HG03457 (cell line): Measurements from ENCODE around the gene ARHGAP32.
"Not testable (repeated sequence)": the region's sequence is repeated elsewhere in the genome, so short reads cannot be mapped to it uniquely, and the experiment has no call there.

Experiments
- ATAC-seq: cut with Tn5 transposase; IDR thresholded peaks from one replicate; pipeline ENCODE4 v1.9.1; 2021; ENCODE audit warnings: moderate number of reproducible peaks; ENCODE audit not compliant: unreplicated experiment

The ARHGAP32 gene

DNA sequence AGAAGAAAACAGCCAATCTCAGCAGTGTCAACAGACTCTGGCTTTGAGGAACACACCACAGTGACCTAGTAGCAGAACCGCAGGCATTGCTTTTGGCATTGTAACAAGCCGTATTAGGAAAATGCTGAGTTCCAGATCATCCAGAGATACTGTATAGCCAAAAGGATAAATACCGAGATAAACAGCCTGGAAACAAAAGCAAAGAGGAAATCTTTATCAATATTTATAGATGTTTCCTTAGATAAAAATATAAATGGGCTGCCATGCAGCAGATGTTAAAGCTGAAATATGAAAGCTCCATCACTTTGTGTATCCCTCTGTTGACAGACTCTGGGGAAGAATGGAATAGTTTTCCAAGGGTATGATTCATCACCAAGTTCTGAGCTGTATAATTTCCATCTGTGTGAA is 150.5 kb downstream of the ARHGAP32 start:
- no peak for ATAC-seq

GRCh38 chr11:129040934-129041333 is 151.2 kb downstream of the ARHGAP32 start:
- no peak for ATAC-seq

DNA sequence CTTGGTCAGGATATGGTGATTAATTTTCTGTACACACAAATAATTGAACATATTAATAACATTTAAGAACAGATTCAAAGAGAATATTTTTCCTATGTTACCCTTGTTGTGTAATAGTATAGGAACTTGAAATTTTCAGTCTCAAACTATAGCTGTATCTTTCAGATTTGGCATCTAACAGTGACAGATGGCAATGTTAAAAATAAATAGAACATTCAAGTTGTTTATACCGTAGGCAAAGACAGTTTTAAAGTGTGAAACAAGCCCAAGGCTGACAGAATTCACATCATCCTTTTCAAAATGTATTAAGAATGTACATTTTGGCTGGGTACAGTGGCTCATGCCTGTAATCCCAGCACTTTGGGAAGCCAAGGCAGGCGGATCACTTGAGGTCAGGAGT is 156.9 kb downstream of the ARHGAP32 start:
- no peak for ATAC-seq

DNA sequence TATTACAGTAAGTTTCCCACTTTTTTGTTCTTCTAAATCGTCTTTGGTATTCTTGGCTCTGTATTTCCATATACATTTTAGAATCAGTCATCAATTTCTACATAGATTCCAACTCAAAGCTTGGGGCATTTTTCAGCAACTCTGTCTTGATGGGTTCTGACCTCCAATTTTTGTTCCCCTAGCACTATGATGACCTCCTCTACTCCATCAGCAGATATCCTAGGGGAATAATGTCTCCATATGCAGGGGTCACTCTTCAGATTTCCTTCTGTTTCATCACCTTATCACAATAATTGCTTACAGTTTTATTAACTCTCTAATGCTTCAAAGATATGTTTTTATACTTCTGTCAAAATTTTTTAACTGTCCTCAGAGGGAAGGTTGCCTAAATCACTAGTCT is 158.1 kb downstream of the ARHGAP32 start:
- ATAC-seq, result no peak

DNA sequence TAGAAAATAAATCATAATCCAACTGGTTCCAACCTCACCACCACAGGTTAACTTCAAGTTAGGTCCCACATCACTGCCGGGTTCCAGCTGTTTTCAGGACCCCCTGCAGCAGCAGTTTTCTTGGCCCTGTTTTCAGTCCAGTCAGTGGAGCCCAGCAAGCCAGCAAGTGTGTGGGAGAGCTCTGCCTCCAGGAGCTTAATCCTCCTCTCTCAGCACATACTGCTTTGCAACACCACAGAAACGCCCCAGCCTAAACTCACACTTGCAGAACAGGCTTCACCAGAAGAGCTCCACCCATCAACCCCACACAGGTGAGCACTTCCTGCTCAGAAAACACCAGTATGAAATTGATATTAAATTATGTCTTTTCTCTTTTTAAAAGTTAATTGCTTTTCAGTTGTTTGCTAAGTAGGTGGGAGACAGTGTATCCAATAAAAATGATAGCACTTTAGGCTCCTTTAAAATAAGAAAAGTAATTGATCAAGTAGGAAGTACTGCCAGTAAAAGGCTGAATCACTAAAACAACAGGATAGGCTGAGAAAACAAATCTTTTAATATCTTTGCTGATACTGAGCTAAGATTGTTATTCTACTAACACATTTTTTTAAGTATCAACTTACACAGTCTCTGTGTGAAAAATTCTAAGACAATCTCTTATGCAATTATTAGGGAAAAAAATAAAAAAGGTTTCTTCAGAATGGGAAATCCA is 168.0 kb downstream of the ARHGAP32 start:
- no peak for ATAC-seq

DNA sequence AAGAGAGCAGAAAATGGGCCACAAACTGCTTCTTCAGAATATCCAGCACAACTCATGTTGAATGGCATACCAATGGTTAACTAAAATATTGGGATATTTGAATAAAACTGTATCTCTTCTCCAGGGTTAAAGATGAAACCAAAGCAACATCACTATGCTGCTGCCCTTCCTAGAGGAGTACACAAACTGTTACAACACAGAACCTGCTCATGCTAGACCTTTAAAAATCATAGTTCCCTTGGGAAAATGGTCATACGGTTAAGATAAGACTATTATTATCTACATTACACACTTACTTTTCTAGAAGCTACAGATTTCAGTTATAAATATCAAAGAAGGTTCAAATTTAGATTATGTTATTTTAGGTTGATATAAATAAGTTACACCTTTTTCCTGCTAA is 170.8 kb downstream of the ARHGAP32 start:
- no peak for ATAC-seq

DNA sequence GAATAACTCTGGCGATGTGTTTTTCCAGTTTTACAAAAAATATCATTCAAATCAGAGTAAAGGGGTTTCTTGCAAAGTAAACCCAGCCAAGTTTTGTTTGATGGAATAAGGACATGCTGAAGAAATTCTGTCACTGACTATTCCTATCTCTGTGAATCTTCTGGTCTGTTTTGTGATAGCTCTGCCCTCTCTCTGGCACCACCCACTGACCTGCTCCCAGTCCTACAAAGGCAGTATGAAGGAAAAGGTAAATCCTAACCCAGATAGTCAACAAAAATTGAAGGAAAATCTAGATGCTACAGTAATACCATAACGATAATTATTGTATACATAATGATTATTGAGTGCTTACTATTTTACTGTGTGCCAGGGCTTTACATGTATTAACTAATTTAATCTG is 173.1 kb downstream of the ARHGAP32 start:
- no peak for ATAC-seq

- no peak for ATAC-seq
These were observed 174.0 kb downstream of the ARHGAP32 start for GRCh38 chr11:129018126-129018525.

DNA sequence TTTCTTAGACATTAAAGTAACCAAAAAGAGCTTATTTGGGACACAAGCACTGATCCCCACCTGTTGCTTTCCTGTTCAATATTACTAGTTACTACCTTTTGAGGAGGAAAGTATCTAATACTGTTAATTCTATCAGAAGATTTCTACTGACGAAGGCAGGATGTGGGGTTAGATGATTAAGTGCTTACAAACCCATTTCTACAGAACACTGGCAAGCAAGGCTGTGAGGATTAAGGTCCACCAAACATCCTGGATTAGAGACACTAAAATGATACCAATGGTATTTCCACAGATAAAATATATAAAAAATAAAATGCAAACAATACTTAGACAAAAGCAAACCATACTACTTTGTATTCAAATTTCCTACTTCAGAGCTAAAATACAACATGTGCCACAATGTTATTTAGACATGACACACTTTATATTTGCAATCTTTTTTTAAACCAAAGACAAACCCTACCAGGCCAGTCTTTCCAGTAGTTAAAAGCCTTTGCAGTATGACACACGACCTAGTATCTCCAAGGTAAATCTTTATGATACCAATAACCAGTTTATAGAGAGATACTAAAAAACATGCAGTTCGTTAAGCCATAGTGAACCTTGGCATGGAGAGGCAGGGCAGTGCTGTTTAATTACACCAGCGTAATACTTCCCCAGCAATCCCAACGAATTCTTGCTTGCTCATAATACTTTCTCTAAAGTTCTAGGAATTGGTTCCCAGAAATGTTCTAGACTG is 178.2 kb downstream of the ARHGAP32 start:
- ATAC-seq, result no peak

GRCh38 chr11:129012880-129013279 is 179.2 kb downstream of the ARHGAP32 start:
- no peak for ATAC-seq

DNA sequence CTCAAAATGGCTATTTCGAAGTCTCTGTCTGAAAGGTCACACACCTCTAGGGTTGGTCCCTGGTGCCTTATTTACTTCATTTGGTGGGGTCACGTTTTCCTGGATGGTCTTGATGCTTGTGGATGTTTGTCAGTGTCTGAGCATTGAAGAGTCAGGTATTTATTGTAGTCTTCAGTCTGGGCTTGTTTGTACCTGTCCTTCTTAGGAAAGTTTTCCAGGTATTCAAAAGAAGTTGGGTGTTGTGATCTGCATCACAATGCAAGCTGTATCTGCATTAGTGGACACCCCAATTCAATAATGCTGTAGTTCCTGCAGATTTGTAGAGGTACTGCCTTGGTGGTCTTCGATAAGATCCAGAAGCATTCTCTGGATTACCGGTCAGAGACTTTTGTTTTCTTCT is 186.0 kb downstream of the ARHGAP32 start:
- ATAC-seq, result no peak

GRCh38 chr11:128999165-128999564 is 193.0 kb downstream of the ARHGAP32 start:
- not testable (repeated sequence) for ATAC-seq

DNA sequence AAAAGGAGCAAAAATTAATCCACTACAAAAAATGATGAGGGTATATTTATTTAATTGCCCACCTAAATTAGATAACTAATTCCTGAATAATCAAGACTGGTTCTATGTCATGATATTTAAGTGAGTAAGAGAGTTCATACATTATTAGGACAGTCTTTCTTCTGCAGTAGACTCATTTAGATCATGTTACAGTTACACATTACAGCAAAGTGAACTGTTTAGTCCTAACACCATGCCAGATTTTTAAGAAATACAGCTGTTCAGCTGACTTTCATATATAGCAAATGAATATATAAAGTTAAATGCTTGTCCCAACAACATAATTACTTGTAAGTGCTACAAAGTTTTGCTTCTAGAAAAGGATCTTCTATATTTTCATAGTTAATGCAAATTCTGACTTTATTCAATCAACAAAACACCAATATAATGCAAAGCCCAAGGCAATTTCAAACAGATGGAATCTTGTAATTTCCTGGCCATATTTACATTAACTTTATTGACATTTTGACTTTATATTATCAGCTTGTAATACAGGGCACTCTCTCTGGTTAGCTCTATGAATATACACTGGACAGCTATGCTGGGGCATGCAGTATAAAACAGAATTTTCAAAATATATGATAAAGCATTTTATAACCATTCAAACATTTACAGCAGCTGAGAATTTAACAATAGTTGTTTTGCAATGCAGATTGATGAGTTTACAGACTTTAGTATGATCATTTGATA is 203.7 kb downstream of the ARHGAP32 start:
- ATAC-seq, result no peak

DNA sequence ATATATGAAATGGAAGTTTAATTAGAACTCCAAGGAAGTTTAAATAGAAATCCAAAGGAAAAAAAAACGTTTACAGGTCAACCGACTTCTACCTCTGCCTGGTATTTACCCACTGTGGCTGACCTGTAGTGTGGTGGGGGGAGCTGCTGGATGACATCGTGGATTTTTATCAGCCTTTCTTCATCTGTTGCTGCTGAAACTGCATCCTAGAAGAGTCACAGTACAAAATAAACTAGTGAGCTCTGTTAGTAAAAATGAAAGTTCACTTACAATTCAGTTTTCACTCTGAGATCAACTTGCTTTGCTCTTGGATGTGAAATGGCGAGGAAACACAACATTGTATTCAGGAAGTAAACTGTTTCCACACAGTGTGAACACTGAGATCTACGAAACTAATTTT is 206.2 kb downstream of the ARHGAP32 start:
- ATAC-seq, result no peak

DNA sequence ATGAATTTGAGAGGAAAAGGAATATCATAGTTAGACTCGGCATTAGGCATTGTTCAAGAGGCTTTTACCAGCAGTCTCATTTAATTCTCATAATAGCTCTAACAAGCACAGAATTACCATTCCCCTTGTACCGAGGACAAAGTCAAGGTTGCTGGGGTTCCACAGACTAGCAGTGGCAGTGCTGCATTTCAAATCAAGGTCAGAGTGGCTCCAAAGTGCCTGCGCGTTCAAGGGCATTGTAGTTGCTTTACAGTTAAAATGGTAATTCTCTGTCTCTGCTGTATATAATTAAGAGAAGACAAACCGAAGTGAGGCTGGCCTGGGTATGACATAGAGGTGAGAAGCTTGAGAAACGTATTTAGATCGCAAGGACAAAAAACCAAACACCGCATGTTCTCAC is 209.1 kb downstream of the ARHGAP32 start:
- ATAC-seq, result no peak

DNA sequence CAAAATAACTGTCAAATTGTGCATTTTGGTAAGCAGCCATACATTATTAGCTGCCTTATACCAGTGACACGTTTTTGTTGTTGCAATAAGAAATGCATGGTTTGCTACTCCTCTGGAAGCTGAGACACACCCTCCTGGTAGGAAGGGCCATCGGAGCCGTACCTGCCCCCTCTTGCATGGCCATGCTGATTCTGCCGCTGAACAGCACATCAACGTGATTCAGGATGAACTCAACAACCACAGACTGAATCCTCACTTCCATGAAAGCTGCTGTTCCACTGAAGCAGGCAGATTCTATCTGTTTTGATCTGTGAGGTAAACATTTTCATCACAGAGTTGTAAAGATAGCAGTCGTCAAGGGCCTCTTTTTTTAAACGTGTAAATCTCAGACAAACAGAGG is 210.9 kb downstream of the ARHGAP32 start:
- ATAC-seq, result no peak

DNA sequence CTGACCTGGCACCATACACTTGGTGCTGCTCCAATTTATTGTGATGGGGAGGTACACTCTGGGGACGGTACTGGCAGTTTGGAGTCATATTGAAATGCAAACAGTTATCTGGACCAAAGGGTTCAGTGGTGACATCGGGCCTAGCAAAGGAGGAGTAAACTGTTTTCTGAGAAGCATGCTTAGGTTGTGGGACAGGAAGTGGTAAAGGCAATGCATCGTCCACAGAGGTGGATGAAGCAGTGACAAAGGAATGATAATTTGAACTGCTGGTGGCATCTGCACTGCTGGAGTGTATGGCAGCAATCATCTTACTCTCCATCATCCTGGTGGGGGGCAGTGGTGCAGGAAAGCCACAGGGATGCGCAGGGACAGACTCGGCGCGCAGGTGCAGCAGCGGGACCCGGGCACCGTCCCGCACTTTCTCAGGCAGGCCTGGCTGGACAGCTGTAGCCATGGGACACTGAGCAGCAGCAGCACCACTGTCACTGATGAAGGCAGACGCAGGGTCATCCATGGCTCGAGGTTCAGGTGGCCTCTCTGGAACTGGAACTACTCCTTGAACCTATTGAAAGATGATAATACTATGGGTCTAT is 221.4 kb downstream of the ARHGAP32 start:
- no peak for ATAC-seq

- no peak for ATAC-seq
These were observed 223.2 kb downstream of the ARHGAP32 start for GRCh38 chr11:128968916-128969315.

DNA sequence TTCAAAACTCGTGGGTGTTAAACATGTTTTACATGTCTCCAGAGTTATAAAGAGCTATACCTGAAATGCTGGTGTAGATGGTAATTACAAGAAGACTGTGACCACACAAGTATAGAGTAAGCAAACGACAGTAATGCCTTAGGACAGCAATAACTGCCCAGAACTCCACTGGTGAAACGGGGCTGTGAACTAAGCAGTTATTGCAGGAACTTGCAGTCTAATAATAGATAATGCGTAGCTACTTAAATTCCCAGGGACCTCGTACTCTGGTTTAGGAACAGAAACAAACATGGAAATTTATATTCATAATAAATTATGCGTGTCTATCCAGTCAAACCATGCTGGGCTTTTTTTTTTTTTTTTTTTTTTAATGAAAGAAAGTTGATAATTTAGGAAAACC is 224.5 kb downstream of the ARHGAP32 start:
- ATAC-seq, result no peak

GRCh38 chr11:128965485-128965884 is 226.6 kb downstream of the ARHGAP32 start:
- ATAC-seq, result peak; percentile 99

GRCh38 chr11:128964463-128964930 is 227.6 kb downstream of the ARHGAP32 start:
- ATAC-seq, result no peak
